Smooth muscle cell (in vitro differentiated cells): ENCODE measurements around the gene HSPBP1. TPM values are rescaled to one million over a fixed set of nuclear protein-coding genes. Genes with fewer than 3 reads are reported as not detected.

Experiments used
- DNase-seq: peaks from one replicate; lab custom pipeline; 2025; ENCODE audit not compliant: unreplicated experiment; lab: John Stamatoyannopoulos, UW
- H2AFZ ChIP-seq: fragments of 200-600 bp; sonication (generic); 2 replicates; pipeline ENCODE4 v1.6.0; 2016; ENCODE audit warnings: antibody characterized with exemption, low read depth, mild to moderate bottlenecking
- H3F3A ChIP-seq: fragments of 200-600 bp; sonication (generic); 2 replicates; pipeline ENCODE4 v1.6.0; 2017; ENCODE audit warnings: antibody characterized with exemption, low read depth
- H3K27ac ChIP-seq: fragments of 200-600 bp; sonication (generic); 2 replicates; pipeline ENCODE4 v1.5.1; 2016; ENCODE audit warnings: low read depth, mild to moderate bottlenecking
- H3K27me3 ChIP-seq: fragments of 200-600 bp; sonication (generic); 2 replicates; pipeline ENCODE4 v1.6.1; 2016; ENCODE audit warnings: low read depth, mild to moderate bottlenecking
- H3K36me3 ChIP-seq: fragments of 200-600 bp; sonication (generic); 2 replicates; pipeline ENCODE4 v1.5.1; 2016; ENCODE audit warnings: low read depth
- H3K4me1 ChIP-seq: fragments of 200-600 bp; sonication (generic); 2 replicates; pipeline ENCODE4 v1.5.1; 2016; ENCODE audit warnings: low read depth
- H3K4me2 ChIP-seq: fragments of 200-600 bp; sonication (generic); 2 replicates; pipeline ENCODE4 v1.6.0; 2016; ENCODE audit warnings: mild to moderate bottlenecking
- H3K4me3 ChIP-seq: fragments of 200-600 bp; sonication (generic); 2 replicates; pipeline ENCODE4 v1.5.1; 2016; ENCODE audit warnings: mild to moderate bottlenecking
- H3K79me2 ChIP-seq: fragments of 200-600 bp; sonication (generic); 2 replicates; pipeline ENCODE4 v1.6.0; 2016; ENCODE audit warnings: low read depth, mild to moderate bottlenecking
- H3K9ac ChIP-seq: fragments of 200-600 bp; sonication (generic); 2 replicates; pipeline ENCODE4 v1.6.0; 2016; ENCODE audit warnings: low read depth
- H3K9me3 ChIP-seq: fragments of 200-600 bp; sonication (generic); replicated peaks from 2 replicates; pipeline ENCODE4 v1.5.1; 2016; ENCODE audit warnings: low read depth
- H4K20me1 ChIP-seq: fragments of 200-600 bp; sonication (generic); 2 replicates; pipeline ENCODE4 v1.6.0; 2016; ENCODE audit warnings: low read depth
- CTCF ChIP-seq: fragments of 200-600 bp; sonication (generic); IDR thresholded peaks from 2 replicates; pipeline ENCODE4 v1.5.1; 2017; ENCODE audit warnings: borderline replicate concordance, mild to moderate bottlenecking, antibody characterized with exemption; ENCODE audit not compliant: insufficient read depth, poor library complexity, severe bottlenecking
- WGBS: methylation state at CpG from one replicate; pipeline ENCODE4 v1.1.7; 2016; ENCODE audit warnings: low lambda C conversion rate; 5-methylcytosine and 5-hydroxymethylcytosine counted together
- polyA plus RNA-seq: library from polyadenylated mRNA; unstranded; fragments of >200 nt; fragmentation: Nextera tagmentation; extraction: Ambion mirVana; gene quantifications from 2 replicates; pipeline ENCODE4 v1.2.1, GENCODE V29; 2016
- total RNA-seq: library from RNA; depleted of rRNA; stranded (reverse); fragments of >200 nt; gene quantifications from 2 replicates; pipeline ENCODE4 v1.2.3, GENCODE V29; 2014

HSPBP1 gene
- total and polyA plus RNA-seq, 2 experiments from 2014 or later = 21.5 to 80.0 TPM

GRCh38 chr19:55297267-55297666, 17.4 kb upstream of the HSPBP1 start:
- no peaks in the 10 kb centered on the region for H4K20me1 ChIP-seq
- no peak overlapping the region for H3K9ac ChIP-seq
- H3K4me2 ChIP-seq = no peak overlapping the region
- TF ChIP-seq CTCF = no peak
- no peak overlapping the region for H3K27ac ChIP-seq
- H3F3A ChIP-seq = no peaks in the 10 kb centered on the region
- DNase-seq = no peak
- no peak overlapping the region for H2AFZ ChIP-seq
- no peaks in the 10 kb centered on the region for H3K36me3 ChIP-seq
- peaks cover 9% of the 10 kb centered on the region for H3K4me1 ChIP-seq
- WGBS = 97% methylated on average over 10 of the region's 10 CpGs
- no peak overlapping the region for H3K4me3 ChIP-seq
- H3K27me3 ChIP-seq = no peaks in the 10 kb centered on the region
- no peaks in the 10 kb centered on the region for H3K79me2 ChIP-seq
- no peaks in the 10 kb centered on the region for H3K9me3 ChIP-seq

GRCh38 chr19:55289117-55289796, 9.3 kb upstream of the HSPBP1 start:
- Histone ChIP-seq H3K79me2 (peaks cover 2% of the 10 kb centered on the region), H4K20me1 (no peaks in the 10 kb centered on the region), H3K4me1 (peaks cover 9% of the 10 kb centered on the region), H3K27ac (no peak overlapping the region), H3F3A (no peaks in the 10 kb centered on the region), H3K4me3 (no peak overlapping the region), H2AFZ (no peak overlapping the region), H3K4me2 (no peak overlapping the region), H3K9ac (no peak overlapping the region), H3K36me3 (no peaks in the 10 kb centered on the region), H3K9me3 (no peaks in the 10 kb centered on the region), H3K27me3 (no peaks in the 10 kb centered on the region)
- no peak for DNase-seq
- WGBS = 97% methylated on average over 9 of the region's 9 CpGs
- no peak for TF ChIP-seq CTCF

GRCh38 chr19:55287361-55288079, 7.6 kb upstream of the HSPBP1 start:
- 99% methylated on average over 17 of the region's 21 CpGs for WGBS
- H3K4me3 ChIP-seq = no peak overlapping the region
- no peak for TF ChIP-seq CTCF

More at GRCh38 chr19:55287361-55288079, 7.6 kb upstream of the HSPBP1 start:
- Histone ChIP-seq H2AFZ (no peak overlapping the region), H4K20me1 (no peaks in the 10 kb centered on the region), H3K79me2 (peaks cover 7% of the 10 kb centered on the region), H3K9ac (no peak overlapping the region), H3K4me1 (peaks cover 9% of the 10 kb centered on the region), H3K27ac (no peak overlapping the region), H3K9me3 (no peaks in the 10 kb centered on the region), H3K4me2 (no peak overlapping the region), H3F3A (no peaks in the 10 kb centered on the region), H3K27me3 (no peaks in the 10 kb centered on the region), H3K36me3 (no peaks in the 10 kb centered on the region)
- DNase-seq = no peak
